ENCODE results near the gene HACE1.

DNA sequence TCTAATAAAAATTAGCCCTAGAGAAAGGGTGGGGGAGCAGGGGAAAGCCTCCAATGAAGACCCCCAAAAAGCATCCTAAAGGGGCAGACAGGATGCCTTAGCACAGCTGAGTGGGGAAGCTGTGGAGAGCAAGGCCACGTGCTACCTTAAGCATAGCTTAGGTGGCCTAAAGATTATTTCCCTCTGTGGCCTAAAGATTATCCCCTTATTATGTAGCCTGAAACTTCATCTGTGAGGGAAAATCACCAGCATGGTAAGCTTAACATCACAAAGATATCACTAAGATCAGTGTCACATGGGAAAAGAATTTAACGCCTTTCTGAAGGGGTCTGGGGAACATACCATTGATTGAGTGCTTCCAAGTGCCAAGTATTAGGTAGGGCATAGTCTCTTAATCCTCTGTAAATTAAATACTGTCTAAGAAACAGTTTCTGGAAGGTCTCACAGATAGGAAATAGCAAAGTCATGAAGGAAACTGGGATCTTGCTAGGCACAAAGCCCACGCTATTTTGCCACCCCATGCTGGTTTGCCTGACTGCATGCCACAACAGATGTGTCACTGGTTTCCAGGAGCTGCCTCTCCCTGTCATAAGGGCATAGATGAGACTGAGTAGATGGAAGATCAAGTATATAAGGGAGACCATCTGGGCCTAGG lies 170.0 kb downstream of the HACE1 start:
- TF ChIP-seq, protein P1, sequence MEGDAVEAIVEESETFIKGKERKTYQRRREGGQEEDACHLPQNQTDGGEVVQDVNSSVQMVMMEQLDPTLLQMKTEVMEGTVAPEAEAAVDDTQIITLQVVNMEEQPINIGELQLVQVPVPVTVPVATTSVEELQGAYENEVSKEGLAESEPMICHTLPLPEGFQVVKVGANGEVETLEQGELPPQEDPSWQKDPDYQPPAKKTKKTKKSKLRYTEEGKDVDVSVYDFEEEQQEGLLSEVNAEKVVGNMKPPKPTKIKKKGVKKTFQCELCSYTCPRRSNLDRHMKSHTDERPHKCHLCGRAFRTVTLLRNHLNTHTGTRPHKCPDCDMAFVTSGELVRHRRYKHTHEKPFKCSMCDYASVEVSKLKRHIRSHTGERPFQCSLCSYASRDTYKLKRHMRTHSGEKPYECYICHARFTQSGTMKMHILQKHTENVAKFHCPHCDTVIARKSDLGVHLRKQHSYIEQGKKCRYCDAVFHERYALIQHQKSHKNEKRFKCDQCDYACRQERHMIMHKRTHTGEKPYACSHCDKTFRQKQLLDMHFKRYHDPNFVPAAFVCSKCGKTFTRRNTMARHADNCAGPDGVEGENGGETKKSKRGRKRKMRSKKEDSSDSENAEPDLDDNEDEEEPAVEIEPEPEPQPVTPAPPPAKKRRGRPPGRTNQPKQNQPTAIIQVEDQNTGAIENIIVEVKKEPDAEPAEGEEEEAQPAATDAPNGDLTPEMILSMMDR (IDR thresholded peaks at IDR 0.05 in 8 of 11, conservative IDR thresholded peaks at IDR 0.05 in 3 of 11), result no peak
- TF ChIP-seq POLR2A (IDR thresholded peaks at IDR 0.05) (no peak), POLR2AphosphoS5 (IDR thresholded peaks at IDR 0.05) (no peak)

All from spleen (tissue), 7 donors.